HG03095 (cell line): ENCODE results near the gene ANO1.
"Not testable (repeated sequence)": the region's sequence is repeated elsewhere in the genome, so short reads cannot be mapped to it uniquely, and the experiment has no call there.

Source experiments
- ATAC-seq: cut with Tn5 transposase; IDR thresholded peaks from one replicate; pipeline ENCODE4 v1.9.1; 2021; ENCODE audit warnings: moderate library complexity; ENCODE audit not compliant: unreplicated experiment

The ANO1 gene

DNA sequence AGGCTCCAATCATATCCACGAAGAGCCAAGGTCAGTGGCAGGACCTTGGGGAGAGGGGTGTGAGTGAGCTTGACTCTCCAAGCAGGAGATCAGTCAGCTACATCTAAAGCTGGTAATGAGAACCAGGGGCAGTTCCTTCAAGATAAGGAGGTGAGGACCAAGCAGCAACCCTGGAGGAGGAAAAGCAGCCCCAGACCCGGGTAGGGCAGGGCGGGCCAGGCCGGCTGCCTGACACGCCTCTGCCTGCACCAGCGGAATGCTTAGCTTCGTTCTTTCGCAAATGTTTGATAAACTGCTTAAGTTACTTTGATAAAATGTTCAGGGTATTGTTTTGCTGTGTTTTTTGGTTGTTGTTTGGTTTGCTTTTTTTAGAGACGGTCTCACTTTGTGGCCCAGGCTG is 106.3 kb downstream of the ANO1 start:
- no peak for ATAC-seq

DNA sequence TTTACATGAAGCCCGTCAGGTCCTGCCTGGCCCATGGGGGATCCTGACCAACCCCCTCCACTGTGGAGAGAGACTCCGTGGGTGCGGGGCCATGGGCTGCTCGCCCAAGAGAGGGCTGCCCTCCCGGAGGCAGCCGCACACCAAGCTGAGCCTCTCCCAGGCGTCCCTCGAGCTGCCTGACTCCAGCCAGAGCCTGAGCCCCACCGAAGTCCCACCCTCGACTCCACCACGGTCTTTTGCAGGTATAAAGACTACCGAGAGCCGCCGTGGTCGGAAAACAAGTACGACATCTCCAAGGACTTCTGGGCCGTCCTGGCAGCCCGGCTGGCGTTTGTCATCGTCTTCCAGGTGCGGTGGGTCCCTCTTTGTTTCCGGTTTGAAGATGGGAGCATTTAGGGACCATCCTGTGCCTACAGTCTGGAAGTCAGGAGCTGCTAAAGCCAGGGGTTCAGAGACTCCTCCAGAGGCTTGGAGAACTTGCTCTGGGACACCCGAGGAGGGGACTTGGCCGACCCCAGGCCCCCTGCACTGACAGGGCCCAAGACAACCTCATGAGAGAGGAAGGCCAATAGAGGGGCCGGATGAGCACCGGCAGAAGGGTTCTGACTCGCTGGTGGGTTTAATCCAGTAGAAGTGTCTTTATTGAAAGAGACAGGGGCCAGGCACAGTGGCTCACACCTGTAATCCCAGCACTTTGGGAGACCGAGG is 107.4 kb downstream of the ANO1 start:
- ATAC-seq, result no peak

DNA sequence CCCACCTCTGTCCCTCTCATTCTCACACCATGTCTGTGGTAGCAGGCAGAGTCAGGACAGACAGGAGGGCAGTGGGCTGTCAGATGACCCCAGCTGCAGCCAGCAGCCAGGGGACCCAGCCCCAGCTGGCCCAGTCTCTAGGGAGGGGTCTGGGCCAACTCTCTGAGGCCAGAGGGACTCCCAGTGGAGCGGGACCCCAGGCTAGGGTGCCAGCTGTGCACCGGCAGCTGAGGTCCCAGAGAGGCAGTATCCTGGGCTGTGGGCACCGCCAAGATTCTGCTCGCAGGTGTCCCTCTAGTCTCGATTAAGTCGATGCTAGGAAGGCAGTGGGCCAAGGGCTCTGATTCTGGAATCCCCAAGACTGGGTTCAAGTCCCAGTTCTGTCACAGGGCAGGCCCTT is 108.3 kb downstream of the ANO1 start:
- no peak for ATAC-seq

DNA sequence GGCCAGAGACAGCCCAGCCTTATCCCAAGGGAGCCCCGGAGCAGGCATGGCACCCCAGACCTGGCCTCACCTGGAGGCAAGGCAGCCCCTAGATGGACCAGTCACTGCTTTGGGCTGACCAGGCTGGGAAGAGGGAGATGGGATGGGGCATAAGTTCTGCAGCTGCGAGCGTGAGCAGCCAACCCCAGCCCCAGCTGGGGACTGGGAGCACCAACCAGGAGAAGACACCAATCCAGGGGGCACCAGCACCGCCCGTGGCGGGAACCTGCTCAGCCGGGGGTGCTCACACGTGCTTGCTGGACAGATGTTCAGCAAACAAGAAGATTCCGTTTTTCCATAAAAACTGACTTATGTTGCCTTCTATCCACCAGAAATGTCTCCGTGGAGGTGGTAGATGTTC is 108.8 kb downstream of the ANO1 start:
- no peak for ATAC-seq

DNA sequence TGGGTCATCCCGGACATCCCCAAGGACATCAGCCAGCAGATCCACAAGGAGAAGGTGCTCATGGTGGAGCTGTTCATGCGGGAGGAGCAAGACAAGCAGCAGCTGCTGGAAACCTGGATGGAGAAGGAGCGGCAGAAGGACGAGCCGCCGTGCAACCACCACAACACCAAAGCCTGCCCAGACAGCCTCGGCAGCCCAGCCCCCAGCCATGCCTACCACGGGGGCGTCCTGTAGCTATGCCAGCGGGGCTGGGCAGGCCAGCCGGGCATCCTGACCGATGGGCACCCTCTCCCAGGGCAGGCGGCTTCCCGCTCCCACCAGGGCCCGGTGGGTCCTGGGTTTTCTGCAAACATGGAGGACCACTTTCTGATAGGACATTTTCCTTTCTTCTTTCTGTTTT is 109.7 kb downstream of the ANO1 start:
- ATAC-seq, result no peak

DNA sequence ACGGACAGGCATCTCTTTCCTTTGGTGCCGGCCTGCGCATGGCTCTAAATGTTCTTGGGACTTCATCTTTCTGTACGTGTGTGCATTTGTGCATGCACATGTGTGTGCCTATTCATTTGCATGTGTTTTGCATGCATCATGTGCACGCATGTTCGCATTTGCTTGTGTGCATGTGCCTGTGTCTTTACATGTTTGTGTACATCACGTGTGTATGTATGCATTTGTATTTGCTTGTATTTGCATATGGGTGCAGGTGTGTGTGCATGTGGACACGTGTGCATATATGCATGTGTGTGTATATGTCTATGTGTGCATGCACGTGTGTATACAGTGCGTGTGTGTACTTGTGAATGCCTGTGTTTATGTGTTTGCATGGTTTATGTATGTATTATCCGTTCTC is 111.5 kb downstream of the ANO1 start:
- no peak for ATAC-seq

DNA sequence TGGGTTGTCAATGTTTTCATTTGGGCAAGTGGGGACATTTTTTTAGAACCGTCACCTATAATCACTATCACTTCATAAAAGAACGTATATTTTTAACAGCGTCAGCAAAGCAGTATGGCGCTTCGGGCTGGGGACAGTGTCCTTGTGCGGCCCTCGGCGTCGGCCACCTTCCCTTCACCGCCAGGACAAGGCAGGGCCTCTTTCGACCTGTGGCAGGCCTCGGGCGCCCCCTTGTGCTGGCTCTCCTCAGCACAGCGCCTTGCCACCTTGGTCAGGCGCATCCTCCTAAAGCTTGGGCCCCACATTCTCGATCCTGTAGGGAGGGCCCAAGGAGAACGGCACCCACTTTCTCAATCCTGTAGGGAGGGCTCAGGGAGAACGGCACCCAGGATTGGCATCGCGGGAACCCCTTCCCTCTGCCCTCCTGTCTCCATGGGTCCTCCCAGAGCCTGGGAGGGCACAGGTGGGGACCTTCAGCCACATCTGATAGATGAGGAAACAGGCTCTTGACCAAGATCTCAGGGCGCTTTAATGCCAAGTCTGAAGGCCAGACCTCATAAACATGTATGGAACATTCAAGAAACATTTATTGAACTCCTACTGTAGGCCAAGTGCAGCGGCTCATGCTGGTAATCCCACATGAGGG is 113.5 kb downstream of the ANO1 start:
- ATAC-seq, result no peak

DNA sequence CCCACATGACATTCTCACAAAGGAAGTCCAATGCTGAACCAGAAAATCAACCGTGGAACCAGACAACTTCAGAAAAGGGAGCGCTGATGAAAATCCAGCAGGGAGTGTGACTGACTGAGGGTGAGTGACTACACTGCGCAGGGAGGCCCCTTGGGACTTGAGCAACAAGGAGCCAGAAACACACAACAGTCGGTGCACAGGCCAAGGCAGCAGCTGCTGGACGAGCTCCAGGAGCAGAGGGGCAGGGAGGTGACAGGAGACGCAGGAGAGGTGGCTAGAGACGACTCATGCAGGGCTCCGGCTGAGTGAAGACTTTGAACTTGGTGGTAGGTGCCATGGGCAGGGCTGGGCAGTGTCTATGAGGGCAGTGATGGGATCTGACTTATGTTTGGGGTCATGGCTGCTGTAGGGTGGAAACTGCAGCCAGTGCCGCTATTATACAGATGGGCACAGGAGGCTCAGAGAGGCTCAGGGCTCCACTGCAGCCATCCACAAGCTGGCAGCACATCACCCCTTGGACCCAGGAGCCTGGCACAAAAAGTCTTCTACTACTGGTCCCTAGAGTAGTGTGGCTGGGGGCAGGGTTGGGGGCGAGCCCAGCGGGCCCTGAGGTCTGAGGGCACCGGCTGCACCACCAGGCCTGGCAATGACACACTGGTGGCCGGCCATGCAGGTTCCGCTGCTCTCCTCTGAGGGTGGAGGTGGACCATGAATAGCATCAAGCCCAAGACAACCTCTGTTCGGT is 114.7 kb downstream of the ANO1 start:
- ATAC-seq, result no peak

DNA sequence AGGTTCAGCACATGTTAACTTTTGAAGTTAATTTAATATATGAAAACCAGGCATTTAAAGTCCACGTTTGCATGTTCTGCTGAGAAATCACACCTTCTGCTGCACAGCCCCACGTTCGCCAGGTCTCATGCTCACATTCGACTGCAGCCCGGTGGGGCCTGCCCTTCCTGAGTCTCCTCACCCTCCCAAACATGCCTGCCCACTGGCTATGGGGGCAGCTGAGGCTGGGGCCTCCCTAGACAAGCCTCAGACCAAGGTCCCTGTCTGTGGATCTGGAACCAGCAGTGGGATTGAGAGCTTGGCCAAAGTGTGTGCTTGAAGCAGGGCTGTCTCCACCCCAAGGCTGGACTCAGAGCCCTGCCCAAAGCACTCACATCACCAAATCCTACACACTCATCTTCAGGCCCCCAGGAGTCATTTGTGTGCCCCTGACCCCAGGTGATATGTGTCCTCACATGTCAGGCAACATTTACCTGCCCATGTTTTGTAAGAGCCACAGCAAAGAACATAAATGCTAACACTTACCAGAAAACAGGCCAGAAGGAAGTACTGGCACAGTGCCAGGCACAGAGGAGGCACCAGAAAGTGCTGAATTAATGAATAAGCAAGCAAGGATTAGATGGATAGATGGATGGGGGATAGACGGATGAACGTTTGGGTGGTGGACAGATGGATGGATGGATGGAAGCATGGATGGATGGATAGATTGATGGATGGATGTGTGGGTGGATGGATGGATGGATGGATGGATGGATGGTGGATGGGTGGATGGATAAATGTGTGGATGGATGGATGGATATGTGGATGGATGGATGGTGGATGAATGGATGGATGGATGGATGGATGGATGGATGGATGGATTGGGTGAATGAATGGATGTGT is 115.5 kb downstream of the ANO1 start:
- no peak for ATAC-seq

DNA sequence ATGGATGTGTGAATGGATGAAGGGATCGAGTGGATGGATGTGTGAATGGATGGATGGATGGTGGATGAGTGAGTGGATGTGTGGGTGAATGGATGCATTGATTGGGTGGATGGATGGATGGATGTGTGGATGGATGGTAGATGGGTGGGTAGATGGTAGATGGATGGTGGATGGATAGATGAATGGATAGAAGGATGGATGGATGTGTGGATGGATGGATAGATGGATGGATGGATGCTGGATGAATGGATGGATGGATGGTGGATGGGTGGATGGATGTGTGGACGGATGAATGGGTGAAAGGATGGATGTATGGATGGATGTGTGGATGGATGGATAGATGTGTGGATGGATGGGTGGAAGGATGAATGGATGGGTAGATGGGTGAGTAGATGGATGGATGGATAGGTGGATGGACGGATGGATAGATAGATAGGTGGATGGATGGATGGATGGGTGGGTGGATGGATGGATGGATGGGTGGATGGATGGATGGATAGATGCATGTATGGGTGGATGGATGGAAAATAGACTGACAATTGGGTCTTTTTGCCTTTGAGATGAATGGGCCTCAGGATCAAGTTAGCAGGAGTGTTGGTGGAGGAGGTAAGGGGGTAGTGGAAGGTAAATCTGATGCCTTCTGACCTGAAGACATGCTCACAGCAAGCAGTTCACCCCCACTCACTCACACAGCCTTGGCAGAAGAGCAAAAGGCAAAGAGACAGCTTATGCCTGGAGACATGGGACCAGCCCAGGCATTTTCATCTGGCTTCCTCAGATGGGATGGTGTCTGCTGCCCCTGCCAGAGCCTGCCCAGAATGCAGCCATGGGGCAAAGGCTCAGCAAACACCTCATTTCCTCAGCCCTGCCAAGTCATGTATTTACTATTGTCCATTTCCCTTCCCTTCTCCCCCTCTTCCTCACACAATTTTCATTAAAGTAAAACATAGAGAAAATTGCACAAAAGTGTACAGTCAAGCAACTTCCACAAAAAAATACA is 117.0 kb downstream of the ANO1 start:
- no peak for ATAC-seq

DNA sequence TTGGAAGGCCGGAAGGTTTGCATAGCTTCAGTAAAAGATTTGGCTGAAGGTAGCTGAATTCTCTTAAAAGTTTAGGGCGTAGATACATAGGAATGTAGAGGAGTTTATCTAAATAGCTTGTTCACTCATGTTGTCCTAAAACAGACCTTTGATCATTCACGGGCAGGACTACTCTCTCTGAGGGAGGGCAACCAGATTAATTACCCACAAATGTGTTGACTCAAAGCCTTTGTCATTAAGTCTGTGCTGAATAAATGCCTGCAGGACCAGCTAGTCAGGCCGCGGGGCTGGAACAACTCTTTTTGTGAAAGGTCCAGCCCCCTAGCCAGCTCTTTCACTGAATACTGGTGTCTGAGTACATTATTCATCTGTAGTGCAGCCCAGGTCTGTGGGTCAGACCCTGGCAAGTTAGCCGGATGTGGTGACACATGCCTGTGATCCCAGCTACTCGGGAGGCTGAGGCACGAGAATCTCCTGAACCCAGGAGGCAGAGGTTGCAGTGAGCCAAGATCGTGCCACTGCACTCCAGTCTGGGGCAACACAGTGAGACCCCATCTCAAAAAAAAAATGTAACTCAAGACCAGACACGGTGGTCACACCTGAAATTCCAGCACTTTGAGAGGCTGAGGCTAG is 122.2 kb downstream of the ANO1 start:
- ATAC-seq, result no peak

DNA sequence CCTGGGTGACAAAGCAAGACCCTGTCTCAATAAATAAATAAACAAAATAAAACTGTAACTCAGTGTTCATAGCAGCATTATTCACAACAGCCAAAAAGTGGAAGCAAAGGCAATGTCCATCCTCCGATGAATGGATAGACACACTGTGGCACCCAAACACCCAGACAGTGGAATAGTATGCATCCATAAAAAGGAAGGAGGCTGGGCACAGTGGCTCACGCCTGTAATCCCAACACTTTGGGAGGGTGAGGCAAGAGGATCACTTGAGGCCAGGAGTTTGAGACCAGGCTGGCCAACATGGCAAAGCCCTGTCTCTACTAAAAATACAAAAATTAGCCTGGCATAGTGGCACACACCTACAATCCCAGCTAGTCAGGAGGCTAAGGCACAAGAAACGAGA is 122.9 kb downstream of the ANO1 start:
- not testable (repeated sequence) for ATAC-seq

DNA sequence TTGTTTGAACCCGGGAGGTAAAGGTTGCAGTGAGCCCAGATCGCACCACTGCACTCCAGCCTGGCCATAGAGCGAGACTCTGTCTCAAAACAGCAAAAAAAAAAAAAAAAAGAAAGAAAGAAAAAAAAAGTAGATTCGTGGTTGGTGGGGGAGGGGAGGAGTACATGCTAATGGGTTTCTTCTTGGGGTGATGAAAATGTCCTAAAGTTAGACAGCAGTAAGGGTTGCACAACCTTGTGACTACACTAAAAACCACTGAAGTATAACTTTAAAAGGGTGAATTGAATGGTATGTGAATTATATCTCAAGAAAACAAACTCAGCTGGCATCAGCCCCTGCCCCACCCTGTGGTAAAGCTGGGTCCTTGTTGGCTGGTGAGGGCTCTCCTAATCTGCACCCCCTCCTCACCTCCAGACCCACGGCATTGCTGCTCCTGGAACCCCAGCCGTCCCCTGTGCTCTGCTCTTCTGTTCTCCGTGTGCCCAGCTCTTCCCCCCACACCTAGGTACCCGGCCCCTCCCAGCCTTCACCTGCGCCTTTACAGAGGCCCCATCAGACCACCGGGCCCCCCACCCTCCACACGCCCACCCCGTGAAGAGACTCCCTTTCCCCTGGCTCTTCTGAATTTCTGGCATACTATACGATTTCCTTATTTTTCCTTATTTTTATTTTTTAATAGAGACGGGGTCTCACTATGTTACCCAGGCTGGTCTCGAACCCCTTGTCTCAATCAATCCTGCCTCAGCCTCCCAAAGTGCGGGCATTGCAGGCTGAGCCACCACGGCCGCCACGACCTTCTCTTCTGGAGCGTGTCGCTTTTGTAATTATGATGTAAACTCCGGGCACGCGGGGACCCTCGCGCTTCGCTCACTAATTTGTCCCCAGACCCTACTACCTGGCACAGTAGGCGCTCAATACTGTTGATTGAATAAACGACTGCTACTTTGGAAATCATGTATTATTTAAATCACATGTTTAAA is 124.1 kb downstream of the ANO1 start:
- ATAC-seq, result no peak

DNA sequence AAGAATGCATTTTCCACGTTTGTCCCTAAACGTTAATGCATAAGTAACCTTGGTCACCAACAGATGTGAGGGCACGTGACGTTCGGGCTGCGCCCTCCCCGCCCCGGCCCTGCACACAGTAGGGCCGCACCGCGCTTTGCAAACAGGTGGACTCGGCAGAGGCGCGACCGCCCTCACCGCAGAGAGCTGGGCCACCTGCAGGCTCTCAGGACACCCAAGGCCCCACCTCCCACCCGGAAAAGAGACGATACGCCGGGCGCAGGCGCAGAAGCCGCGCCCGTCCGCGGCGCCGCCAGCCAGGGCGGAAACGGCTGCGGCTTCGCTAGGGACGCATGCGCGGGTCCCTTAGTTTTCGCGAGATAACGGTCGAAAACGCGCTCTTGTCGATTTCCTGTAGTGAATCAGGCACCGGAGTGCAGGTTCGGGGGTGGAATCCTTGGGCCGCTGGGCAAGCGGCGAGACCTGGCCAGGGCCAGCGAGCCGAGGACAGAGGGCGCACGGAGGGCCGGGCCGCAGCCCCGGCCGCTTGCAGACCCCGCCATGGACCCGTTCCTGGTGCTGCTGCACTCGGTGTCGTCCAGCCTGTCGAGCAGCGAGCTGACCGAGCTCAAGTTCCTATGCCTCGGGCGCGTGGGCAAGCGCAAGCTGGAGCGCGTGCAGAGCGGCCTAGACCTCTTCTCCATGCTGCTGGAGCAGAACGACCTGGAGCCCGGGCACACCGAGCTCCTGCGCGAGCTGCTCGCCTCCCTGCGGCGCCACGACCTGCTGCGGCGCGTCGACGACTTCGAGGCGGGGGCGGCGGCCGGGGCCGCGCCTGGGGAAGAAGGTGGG is 125.0 kb downstream of the ANO1 start, which contains the start of gene FADD:
Gene FADD (plus strand): TSS at position 377 of the 831 bp plus-strand sequence. CDS start 164 bp downstream, at position 541.
- ATAC-seq, result peak; percentile 59

DNA sequence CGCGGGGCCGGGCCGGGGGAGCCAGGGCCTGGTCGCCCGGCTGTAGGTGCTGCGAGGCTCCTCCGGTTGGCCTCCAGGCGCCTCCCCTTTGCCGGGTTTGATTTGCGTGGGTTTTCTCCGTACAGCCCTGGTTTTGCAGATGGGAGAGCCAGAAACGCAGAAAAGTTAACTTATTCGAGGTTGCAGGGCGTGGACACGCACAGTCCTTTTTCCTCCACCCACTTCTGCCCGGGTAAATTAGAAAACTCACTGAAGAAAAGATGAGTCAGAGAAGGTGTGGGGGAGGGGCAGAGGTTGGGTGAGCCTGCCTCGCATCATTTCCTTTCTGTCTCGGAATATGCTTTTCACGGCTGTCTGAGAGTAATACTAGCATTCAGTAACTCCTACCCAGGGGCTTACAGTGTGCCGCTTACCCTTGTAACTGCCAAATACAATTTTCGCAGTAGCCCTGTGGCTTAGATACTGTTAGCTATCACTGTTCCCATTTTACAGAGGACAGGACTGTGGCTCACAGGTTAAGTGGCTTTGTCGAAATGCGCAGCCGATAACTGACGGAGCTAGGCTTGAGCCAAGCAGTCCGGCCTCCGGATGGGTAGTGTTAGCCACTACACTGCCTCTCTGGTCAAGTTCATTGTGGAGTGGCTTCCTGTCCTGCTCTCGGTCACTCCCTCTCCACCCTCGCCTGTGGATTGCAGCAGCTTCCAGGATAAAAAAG is 125.8 kb downstream of the ANO1 start:
- ATAC-seq, result peak; percentile 23

DNA sequence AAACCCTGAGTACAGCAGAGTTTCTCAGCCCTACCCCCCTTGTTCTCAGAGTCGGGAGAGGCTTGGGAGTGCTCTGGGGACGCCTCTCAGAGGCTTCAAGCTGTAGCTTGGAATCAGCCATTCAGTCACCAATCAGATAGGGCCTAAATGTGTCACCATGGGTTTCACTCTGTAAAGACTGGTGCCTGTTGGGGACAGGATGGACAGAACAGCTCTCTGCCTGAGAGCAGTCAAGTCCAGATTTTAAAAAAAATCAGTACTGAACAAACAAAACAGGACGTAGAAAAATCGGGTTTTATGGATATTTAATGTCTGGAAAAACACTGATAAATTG is 126.3 kb downstream of the ANO1 start:
- ATAC-seq, result no peak
